HG02943 (cell line): ENCODE results near the gene EHBP1.

Experiments
- ATAC-seq: cut with Tn5 transposase; IDR thresholded peaks from one replicate; pipeline ENCODE4 v1.9.1; 2021; ENCODE audit warnings: mild to moderate bottlenecking, low read depth, moderate library complexity; ENCODE audit not compliant: unreplicated experiment

EHBP1 gene

DNA sequence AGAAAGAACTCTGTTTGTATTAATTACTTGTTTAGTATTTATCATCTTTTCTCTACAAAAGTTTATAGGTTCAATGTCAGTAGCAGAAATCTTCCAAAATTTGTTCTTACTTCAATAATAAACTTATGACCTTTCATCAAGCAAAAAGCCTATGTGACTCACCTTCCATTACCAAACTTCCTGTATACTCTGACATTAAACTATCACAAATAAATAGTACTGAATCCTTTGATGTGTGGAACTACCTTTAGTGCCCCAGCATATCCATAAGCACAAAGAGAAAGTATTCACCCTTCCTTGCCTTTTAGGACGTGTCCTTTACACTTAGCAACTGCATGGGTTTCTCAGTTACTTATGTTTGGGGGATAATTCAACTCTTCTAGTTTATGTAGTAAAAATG, 166.0 kb downstream of the EHBP1 start:
- ATAC-seq, result no peak

DNA sequence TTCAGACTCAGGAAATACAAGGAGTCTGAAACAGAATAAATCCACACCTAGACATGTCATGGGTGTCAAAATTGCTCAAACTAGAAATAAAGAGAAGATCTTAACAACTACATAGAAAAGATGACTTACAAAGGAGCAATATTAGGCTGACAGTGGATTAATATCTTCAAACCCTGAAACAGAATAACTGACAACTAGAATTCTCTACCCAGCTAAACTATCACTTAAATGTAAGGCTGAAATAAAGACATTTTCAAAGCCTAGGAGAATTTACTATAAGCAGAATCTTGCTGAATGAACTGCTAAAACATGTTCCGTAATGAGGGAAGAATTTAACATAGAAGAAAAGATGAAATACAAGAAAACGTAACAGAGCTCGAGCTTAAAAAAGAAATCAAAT, 168.1 kb downstream of the EHBP1 start:
- no peak for ATAC-seq

DNA sequence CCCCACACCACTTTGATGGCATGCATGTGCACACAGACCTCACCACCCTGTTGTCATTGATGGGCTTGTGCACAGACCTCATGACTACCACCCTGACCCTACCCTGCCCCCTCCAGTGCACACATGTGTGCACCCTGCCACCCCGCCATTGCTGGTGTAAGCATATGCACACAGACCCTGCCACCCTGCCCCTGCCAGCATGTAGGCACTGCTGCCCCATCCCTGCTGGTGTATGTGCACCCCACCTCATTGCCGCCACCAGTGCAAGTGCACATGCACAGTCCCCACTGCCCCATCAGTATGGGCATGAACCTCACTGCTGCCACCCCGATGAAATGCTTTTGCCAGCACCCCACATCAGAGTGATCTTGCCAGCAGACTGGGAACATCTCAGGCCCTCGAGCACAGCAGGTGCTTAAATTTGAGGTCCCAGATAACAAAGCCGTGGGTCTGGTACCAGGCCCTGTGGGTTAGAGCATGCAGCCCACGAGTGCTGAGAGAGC, 169.4 kb downstream of the EHBP1 start:
- no peak for ATAC-seq

DNA sequence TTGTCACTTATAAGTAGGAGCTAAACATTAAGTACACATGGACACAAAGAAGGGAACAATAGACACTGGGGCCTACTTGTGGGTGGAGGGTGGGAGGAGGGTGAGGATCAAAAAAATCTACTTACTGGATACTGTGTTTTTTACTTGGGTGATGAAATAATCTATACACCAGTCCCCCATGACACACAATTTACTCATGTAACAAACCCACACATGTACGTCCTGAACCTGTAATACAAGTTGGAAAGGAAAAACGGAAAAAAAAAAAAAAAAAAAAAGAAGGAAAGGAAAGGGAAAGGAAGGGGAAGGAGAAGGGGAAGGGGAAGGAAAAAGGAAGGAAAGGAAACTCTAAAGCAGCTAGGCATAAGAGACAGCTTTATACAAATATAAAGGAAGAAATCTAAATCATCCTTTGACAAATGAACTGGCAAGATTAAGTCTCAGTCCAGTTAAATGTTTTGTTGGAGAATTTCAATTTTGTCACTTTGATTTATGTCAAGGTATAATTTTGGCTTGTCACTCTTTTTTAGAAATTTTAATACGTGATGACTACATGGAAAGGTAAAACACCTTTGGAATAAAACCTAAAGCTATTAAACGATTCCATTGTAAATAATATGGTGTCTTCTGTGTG, 175.8 kb downstream of the EHBP1 start:
- ATAC-seq, result no peak

DNA sequence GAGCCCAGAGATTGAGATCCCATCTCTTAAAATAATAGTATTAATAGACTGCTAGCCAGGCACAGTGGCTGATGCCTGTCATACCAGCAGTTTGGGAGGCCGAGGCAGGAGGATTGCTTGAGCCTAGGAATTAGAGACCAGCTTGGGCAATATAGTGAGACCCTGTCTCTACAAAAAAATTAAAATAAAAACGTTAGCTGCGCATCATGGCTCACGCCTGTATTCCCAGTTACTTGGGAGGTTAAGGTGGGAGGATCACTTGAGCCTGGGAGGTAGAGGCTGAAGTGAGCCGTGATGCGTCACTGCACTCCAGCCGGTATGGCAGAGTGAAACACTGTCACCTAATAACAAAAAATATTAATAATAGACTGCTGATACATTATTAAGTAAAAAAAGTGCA, 178.1 kb downstream of the EHBP1 start:
- ATAC-seq, result no peak

DNA sequence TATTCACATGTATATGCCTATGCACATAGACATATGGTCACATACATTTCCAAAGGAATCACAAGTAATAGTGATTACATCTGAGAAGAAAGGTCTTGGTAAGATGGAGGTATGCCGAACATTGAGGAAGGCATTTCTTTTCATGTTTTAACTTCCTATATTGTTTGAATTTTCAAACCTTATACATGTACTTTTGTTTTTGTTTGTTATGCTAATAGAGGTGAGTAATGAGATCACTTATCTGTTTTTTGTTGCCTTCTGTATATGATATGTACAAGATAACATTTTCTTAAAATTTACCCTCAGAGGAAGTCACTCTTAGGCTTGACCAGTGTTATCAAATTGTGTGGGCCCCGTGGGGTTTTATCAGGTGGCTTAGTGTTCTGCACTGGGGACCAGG, 178.6 kb downstream of the EHBP1 start:
- ATAC-seq, result no peak

DNA sequence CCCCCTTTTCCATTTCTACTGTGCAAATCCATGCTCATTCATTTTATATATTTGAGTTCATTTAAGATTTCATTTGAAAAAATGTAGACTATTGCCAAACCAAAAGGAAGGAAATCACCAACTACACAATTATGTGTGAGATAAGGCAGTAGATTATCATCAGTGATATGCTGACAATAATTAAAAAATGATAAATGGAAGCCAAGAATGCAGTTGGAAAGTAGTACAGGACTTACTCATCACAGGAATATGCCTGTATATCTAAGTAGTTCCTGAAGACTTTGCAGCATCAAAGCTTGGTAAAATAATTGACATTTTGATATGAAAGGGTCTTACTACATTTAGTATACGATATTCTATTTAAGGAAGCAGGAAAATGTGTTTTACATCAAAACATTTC, 179.0 kb downstream of the EHBP1 start:
- no peak for ATAC-seq

DNA sequence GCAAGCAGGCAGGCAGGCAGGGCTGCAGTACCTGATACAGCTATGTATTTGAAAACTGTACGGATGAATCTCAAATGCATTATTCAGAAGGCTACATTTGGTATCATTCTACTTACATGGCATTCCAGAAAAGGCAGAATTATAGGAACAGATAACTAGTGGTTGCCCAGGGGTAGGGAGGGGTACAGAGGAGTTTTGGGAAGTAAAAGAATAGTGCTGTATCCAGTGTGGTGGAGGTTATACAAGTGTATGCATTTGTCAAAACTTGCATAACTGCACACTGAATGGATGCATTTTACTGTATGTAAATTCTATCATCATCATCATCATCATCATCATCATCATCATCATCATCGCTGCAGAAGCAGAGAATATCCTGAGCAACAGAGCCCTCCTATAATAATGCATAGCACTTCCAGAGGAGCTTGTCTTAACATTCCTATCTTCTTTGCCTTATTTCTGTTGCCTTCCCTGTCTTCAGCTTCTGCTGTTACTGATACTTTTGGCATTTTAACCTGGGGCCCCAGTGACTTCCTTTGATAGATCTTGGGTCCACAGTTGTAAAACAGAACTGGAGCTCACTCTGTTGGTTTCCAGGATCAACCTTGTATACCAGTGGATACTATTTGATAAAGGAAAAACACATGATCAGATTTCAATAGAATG, 189.6 kb downstream of the EHBP1 start:
- no peak for ATAC-seq

DNA sequence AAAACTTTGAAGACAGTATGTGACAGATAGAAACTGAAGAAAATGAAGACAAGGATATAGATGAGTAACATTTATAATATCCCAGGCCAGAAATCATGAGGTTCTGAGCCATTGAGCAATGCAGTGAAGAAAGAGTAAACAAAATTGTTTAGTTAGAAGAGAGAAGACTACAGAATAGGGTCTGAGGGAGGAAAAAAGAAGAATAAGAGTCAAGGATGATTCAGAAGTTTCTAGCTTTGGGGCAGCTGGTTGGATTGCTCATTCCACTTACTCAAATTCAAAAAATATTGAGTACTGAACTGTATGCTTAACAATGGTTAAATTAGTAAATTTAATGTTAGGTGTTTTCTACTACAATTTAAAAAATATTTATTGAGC, 190.1 kb downstream of the EHBP1 start:
- no peak for ATAC-seq

DNA sequence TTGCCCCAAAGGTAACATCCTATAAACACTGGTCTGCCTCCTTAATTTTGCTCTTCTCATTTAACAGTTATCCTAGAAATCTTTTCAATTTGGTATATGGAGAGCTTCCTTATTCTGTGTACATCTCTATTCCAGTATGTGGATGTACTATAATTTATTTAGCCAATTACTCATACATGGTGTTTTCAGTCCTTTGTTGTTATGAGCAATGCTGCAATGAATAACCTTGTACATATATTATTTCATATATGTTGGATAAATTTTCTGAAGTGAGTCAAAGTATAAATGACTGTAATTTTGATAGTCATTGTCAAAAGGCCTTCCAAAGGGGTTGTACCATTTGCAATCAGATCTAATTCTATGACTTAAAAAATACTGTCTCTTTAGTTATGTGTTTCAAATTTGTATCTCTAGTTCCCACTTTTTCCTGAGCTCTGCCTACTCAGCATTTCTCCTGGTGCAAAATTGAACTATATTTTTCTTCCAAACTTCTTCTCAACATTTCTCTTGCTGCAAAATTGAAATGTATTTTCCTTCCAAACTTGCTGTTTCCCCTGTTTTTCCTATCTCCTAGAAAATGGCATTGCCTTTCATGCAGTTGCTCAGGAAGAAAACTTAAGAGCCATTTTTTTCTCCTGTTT, 191.8 kb downstream of the EHBP1 start:
- no peak for ATAC-seq

DNA sequence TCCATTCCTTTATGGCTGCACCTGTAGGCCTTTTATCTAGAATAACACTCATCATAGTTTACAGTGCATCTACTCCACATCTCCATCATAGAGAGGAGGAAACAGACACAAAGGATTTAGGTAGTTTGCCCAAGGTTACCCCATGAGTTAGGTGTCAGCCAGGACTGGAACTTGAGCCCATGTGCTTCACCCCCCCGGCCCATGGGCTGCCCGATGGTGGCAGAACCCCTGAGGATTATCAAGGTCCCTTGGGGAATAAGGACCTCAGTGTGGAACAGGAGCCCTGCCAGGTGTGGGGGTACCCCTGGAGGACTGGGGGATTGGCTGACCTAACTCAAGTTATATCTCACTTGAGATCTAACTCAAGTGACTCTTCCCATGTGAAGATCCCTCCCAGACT, 198.8 kb downstream of the EHBP1 start:
- ATAC-seq, result no peak

DNA sequence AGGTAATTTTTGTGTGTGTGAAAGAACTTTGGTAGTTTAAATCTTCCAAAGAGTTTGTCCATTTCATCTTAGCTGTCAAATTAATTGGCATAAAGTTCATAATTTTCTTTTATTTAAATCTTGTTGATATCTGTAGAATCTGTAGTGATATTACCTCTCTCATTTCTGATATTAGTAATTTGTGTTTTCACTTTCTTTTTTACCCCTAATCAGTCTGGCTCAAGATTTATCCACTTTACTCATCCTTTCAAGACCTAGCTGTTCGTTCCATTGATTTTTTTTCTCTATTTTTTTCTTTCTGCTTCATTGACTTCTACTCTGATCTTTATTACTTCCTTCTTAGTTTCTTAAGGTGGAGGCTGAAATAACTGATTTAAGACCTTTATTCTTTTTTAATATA, 202.6 kb downstream of the EHBP1 start:
- no peak for ATAC-seq

DNA sequence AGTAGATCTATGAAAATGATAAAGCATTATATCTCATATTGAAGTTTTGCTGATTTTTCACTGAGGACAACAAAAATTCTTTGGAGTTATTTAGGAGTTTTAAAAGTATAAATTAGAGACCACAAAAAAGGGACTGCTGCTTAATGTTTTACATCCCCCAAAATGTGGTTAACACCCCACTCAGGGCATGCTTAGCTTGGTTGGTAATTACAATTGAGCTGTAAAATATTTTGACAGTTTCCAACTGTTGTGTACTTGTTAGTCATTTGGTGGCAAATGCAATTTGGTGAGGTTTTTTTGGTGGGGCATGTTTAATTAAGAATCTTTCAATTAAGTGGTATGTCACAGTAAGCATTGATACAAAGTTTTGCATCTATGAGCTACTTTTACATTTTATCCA, 207.8 kb downstream of the EHBP1 start:
- ATAC-seq, result no peak

DNA sequence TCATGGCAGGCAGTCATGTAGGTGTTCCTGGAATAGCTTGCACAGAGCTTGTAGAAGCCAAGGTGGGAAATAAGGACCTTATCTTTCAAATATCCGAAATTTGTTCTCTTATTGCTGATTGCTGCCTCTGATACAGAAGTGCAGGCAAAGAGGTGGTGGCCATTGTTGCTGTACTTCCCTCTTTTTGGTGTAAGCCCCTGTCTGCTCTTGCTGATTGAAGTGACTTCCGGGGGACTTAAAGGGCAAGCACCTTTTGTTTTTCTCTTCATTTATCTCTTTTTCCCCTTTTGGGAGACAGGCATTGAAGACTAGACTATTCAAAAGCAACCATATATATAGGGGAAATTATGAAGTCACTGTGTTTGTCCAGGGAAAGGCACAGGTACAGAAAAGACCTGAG, 213.5 kb downstream of the EHBP1 start:
- ATAC-seq, result no peak

DNA sequence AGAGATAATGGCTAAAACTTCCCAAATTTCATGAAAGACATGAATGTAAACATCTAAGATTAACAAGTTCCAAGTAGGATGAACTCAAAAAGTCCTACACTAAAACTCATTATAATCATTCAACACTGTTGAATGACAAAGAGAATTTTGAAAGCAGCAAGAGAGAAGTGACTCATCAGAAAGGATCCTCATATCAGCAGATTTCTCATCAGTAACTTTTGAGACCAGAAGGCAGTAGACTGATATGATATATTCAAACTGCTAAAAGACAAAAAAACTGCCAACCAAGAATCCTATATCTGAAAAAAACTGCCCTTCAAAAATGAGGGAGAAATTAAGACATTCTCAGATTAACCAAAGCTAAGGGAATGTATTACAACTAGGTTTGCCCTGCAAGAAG, 214.6 kb downstream of the EHBP1 start:
- ATAC-seq, result no peak

DNA sequence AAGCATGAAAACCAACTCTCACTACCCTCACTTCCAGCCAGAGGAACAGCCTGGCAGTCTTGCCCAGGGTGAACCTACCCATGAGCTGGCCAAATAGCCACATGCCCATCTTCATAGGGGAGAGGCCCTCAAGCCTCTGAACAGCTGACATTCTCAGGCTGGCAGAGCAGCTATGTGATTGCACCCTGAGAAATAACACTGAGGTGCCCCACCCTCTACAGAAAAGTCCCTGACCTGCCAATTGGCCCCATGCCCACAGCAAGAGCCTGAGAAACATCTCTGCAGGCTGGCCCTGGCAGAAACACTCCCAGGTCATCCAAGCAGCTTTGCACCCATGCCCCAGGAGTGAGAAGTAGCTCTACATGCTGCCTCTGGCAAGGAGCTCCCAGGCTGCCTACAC, 217.7 kb downstream of the EHBP1 start:
- ATAC-seq, result no peak

DNA sequence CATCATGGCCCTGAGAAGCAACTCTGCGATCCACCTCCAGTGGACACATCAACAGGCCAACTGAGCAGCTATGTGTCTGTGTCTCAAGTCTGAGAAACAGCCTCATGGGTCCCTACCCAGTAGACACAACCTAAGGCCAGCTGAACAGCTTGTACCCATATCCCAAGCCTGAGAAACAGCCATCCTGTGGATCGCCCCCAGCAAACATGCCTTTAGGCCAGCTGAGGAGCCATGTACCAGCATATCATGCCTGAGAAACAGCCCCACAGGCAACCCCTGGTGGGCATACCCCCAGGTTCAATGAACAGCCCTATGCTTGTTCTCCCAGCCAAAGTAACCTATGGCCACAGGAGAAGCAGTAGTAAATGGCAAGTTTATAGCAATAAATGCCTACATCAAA, 218.4 kb downstream of the EHBP1 start:
- ATAC-seq, result no peak

DNA sequence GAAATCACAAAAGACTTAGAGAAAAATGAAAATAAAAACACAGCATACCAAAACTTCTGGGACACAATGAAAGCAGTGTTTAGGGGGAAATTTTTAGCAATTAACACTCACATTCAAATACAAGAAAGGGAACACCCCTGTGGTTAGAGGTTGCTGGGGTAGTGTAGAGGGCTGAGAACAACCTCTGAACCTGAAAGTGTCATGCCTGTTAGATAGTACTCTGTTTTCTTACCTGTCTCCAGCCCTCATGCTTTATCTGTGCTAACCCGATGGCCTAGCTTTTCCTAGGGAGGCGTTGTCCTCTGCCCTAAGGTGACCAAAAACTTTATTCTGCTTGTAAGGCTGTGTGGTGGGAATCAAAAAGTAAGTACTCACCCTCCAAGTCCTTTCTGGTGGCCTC, 222.5 kb downstream of the EHBP1 start:
- no peak for ATAC-seq

DNA sequence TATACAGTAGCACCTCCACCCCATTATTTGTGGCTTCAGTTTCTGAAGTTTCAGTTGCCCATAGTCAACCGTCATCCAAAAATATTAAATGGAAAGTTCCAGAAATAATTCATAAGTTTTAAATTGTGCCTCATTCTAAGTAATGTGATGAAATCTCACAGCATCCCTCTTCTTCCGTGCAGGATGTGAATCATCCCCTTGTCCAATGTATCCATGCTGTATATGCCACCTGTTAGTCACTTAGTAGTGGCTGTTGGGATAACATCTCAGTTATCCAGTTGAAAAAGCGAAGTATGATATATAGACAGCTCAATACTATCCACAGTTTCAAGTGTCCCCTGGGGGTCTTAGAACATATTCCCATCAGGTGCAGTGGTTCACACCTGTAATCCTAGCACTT, 226.0 kb downstream of the EHBP1 start:
- ATAC-seq, result no peak

DNA sequence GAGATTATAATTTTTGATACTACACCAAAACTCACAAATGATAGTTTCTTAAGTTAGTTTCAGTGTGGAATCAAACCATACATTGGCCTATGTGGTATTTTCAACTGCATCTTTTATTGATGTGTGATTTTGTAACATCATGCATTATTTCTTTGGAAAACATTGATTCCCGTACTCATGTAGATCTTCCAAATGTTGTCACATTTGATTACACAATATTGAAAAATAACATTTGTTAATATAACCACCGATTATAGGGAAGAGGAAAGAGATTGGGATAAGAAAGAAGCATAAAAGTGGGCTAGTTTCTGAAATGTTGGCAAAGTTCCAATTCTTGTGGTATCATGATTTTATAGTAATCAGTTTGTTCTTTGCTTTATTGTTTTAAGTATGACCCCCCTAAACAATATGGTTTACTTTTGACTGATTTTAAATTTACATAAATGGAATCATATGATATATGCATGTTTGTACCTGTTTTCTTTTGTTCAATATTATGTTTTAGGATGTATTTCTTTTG, 227.9 kb downstream of the EHBP1 start:
- ATAC-seq, result no peak

DNA sequence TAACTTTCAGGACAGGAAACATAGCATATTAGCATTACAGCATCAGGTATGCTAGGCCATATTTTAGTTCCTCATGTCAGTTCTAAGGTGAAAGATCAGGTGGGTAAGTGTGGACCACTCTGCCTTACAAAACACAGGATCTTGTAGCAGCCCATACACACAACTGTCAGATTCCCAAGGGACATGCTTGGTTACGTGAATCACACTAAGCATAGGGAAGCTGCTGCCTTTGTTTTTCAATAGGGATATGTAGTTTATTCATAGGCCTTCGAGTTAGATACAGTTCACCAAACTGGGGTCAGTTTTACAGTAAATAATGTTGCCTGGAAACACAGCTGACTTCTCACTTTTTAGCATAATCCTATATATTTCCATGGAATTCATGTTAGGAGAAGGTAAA, 229.0 kb downstream of the EHBP1 start:
- no peak for ATAC-seq

DNA sequence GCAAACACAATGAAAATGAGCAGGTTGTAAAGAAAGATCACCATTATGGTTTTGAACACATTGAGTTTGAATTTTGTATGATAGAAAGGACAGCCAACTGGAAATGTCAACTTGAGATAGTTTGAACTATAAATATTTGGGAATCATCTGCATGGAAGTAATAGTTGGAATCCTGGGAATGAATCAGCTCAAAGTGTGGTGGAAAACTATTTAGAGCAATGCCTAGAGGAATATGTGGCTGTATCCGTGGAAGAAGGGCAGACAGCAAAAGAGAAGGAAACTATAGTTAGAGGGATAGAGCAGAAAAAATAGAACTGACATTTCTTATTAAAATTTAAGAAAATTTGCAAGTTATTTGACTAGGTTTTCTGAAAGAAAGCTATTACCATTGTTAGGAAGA, 232.6 kb downstream of the EHBP1 start:
- no peak for ATAC-seq
